OCI-M1 (cell line): ENCODE results near the gene MCHR2.
"Not testable (repeated sequence)": the region's sequence is repeated elsewhere in the genome, so short reads cannot be mapped to it uniquely, and the experiment has no call there.

Experiments
- DNase-seq: peaks from one replicate; lab custom pipeline; 2025; lab: John Stamatoyannopoulos, UW

Gene MCHR2, protein sequence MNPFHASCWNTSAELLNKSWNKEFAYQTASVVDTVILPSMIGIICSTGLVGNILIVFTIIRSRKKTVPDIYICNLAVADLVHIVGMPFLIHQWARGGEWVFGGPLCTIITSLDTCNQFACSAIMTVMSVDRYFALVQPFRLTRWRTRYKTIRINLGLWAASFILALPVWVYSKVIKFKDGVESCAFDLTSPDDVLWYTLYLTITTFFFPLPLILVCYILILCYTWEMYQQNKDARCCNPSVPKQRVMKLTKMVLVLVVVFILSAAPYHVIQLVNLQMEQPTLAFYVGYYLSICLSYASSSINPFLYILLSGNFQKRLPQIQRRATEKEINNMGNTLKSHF

DNA sequence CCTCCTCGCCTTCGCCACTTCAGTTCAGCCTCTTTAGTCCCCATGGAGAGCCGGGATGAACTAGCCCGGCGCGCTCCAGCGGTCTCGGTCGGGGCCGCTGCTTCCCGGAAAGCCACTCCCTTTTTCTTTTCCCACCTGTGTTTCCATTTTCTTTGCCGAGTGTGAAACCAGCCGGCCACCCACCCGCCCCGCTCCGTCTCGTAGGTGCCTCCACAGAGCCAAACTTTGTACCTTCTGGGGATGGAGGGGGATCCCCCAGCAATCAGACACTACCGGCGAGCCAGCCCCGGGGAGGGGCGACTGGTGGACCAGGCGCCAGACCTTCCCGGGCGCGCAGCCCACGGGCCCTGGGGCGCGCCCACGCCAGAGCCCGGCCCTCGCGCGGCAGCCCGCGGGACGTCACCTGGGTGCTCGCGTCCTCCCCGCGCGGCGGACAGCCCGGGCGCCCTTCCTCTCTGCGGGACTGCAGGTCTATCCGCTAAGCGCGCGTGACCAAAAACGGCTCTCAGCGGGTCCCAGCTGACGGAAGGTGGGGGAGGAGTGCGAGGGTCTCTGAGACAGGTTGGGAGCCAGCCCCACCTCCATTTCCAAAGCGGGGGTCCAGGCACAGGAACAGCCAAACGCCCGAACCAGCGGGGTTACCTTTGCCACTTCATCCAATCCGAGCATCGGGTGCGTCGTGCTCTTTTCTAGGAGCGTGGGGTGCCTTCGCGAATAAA, at the start of gene MCHR2:
TSS of gene MCHR2 (minus strand) at position 691 of the 719 bp plus-strand sequence. CDS start 38,076 bp downstream, outside the sequence.
- no peak for DNase-seq

GRCh38 chr6:100038546-100038945, 44.5 kb upstream of the MCHR2 start:
- not testable (repeated sequence) for DNase-seq

- DNase-seq = no peak
Measured at GRCh38 chr6:100035873-100036653, 42.0 kb upstream of the MCHR2 start.

- DNase-seq = no peak
Measured at GRCh38 chr6:100023798-100024197, 29.8 kb upstream of the MCHR2 start.

DNA sequence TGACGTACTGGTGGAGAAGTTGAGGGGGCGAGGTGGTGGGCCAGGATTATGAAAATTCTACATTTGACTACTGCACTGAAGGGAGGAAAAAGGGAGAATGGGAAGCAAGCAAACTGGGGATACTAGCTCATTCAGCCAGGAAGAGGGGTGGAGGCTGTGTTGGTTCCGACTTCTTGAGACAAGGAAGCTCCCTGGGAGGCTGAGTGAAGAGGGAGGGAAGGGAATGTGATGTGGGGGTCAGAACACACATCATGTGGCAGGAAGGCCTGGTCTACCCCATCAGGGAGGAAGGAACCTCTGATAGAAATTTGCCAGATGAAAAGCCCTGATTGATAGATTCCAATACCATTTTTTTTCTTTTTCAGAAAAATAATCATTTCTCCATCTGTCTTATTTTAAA, 28.8 kb upstream of the MCHR2 start:
- DNase-seq = no peak

- DNase-seq = no peak
Measured at GRCh38 chr6:100008857-100009256, 14.8 kb upstream of the MCHR2 start.

DNA sequence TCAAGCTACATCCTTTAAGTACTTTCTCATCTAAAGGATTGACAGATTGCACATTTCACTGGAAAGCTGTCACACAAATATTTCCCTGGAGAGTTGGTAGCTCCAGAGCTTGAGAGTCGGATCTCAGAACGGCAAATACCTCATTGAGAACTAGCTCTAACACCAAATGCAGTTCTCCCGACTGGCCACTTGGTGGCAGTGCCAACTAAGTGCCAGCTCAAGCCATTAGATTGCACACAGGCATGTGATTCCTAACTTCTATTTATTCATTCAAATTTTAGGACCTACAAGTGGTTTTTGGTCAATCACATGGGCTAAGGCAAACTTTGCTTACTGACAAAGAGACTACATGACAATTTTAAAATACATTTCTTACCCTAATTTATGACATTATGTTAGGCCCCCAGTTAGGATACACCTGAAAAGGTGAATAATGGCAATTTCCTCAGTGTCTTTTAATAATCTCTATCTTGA, 7.9 kb upstream of the MCHR2 start:
- peak; percentile 84 for DNase-seq

- DNase-seq = no peak
Measured at GRCh38 chr6:99997141-99997540, 3.1 kb upstream of the MCHR2 start.

DNA sequence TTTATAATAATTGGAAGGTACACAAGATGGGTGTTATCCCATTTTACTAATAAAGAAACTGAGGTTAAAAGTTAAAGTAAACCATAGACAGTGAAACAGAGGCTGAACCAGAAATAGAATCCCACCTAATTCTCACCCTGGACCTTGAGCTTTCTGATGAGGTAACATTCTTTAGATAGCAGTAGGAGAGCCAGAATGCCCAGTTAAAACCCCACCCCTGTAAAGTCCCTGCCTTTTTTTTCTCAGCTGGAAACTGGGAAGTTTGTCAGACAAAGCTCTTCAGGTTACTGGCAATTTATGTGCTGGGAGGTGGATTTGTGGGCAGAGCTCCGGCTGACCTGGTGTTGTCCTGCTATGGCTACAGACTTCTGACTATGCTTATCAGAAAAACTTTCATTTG, 1.9 kb upstream of the MCHR2 start:
- DNase-seq = no peak

- no peak for DNase-seq
Measured at GRCh38 chr6:99993146-99993532, 884 bp downstream of the MCHR2 start.

DNA sequence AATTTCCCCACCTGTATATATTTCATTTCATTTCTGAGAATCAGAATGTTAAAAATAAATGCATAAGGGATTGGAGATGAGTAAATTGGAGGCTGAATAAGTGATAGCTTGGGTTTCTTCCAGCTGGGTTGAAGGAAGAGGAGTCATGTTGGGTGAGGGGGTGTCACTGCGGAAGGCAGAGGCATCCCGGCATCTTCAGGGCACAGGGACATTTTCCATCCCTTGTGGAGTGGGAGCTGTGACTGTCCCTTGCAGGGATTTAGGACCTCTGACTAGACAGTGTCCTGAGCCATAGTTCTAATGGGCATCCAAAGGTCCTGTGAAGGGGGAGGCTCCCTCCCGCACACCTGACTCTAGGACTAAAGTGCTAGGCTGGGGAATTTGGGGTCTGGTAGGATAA, 2.1 kb downstream of the MCHR2 start:
- no peak for DNase-seq

DNA sequence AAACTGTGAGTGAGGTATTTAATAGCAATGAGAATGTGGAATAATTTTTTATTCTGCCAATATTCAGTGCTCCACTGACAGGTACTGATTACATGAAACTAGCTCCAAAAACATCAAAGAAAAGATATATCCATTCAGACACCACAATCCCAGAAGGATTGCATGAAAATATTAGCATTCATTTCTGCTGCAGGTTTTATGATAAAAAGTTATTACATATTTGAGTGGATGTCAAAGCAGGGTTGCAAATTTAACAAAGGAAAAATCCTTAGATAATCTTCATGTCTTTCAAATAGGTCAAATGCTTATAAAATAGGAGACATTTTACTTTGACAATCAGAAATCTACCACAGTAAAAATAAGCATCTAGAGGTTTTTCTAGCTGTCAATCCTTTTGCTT, 13.3 kb downstream of the MCHR2 start:
- no peak for DNase-seq

GRCh38 chr6:99979953-99980352, 14.1 kb downstream of the MCHR2 start:
- DNase-seq = no peak

DNA sequence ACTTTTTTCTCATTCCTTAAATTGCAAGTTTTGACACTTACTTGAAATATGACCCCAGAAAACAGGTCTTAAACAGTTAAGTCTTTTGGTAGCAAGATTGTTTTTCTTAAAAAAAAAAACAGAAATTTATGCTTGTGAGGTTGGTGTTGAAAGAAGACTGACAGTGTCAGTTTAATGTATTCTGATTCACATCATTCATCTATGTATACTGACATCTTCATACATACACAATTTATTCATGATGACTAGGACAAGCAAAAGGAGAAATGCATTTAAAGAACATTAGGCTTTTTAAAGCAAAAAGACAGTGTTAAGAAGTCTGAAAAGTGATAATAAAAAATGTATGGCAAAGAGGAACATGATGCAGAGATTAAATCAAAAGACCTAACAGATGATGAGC, 27.0 kb downstream of the MCHR2 start:
- no peak for DNase-seq

- no peak for DNase-seq
Measured at GRCh38 chr6:99960027-99960426, 34.0 kb downstream of the MCHR2 start.

DNA sequence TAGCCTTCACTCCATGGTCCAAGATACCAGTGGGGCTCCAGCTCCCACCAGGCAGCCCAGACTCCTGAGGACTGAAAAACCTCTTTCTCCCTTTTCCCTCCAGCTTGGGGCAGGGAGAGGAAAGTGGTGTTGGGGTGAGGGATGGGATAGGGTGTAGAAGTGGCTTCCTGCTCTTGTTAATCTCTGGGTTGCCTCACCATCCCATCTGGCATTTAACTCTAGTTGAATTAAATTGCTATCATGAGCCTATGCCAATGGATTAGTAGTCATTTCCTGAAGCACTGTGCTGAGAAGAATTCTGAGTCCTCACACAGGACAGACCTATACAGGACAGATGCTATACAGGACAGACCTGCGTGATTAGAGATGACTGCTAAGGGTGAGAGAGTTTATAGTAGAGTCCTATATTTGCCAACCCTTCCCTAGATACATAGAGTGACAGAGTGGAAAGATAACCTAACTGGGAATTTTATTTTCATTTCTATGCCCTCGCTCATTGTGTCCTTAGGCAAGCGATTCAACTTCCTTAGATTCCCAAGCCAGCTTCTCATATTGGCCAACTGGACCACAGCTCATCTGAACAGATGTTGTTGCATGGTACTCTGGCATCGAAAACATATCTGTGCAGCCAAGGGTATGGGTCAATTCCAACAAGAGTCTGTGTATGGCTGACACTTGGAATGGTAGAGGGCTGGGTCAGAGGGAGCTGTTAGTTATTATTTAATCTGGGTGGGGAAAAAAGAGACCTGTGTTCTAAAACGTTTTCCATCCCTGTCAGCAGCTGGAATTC, 42.8 kb downstream of the MCHR2 start:
- DNase-seq = no peak

DNA sequence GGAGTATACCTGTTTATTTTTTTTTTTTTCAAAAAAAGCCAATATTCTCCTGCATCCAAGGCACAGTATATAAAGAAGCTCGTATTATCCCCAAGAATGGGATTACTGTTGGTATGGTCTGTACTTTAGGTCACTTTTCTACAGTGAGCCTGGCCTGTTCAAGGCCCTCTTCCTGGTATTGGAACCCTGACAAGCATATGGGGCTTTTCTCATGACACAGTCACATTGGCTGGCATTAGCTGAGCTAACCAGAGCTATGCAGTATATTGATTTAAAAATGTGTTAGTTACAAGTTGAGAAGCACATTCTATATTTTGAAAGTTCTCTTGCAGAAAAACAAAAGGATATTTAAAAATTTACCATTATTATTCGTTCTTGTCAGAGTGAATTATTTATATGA, 48.0 kb downstream of the MCHR2 start:
- DNase-seq = no peak

GRCh38 chr6:99943846-99944245, 50.2 kb downstream of the MCHR2 start:
- no peak for DNase-seq

GRCh38 chr6:99940582-99940981, 53.4 kb downstream of the MCHR2 start:
- DNase-seq = no peak

DNA sequence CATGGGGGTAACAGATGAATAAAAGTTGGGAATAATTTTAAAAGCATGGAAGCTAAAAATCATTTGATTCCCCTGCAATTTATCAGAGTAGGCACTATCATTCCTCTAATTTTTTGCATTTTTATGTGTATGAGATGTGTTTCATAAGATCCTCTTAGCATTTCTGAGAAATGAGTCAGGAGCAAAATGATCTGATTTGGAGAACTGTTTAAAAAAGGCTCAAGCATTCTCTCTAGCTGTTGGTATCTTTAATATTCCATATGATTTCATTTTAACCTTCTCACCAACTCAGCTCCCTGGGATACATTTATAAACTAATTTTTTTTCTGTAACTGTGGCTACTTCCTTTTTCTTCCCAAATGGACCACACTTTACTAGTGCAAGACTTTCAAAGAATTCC, 60.9 kb downstream of the MCHR2 start:
- no peak for DNase-seq

GRCh38 chr6:99912657-99913056, 81.4 kb downstream of the MCHR2 start:
- DNase-seq = no peak
